Measurements from ENCODE around the gene WDR5B.
"Not testable (repeated sequence)": the region's sequence is repeated elsewhere in the genome, so short reads cannot be mapped to it uniquely, and the experiment has no call there.

WDR5B gene

GRCh38 chr3:122387709-122388108 is 28.2 kb downstream of the WDR5B start:
- no peak overlapping the region for H3K27ac ChIP-seq
- TF ChIP-seq ZFX (IDR thresholded peaks at IDR 0.05) (no peak), CTCF (conservative IDR thresholded peaks at IDR 0.05) (peak; percentile 26)

GRCh38 chr3:122383771-122384697 is 31.8 kb downstream of the WDR5B start, which contains the start of gene FAM162A:
Gene FAM162A (plus strand): TSS chr3:122384182. CDS start chr3:122384266, 84 bp downstream.
- TF ChIP-seq ZFX (IDR thresholded peaks at IDR 0.05) (no peak), CTCF (conservative IDR thresholded peaks at IDR 0.05) (peak; percentile 93)
- peak within 1 kb of the TSS; percentile 81 for H3K27ac ChIP-seq

- peak; percentile 71 for TF ChIP-seq ZFX (IDR thresholded peaks at IDR 0.05)
- no peak for TF ChIP-seq CTCF (conservative IDR thresholded peaks at IDR 0.05)
Measured at GRCh38 chr3:122382888-122383666, 32.8 kb downstream of the WDR5B start, which contains the start of gene MIX23. Gene MIX23 (minus strand): TSS chr3:122383231. CDS start chr3:122383224, 7 bp downstream.

GRCh38 chr3:122377975-122378374 is 37.9 kb downstream of the WDR5B start:
- no peak for TF ChIP-seq ZFX (IDR thresholded peaks at IDR 0.05)
- no peak for TF ChIP-seq CTCF (conservative IDR thresholded peaks at IDR 0.05)
- no peak overlapping the region for H3K27ac ChIP-seq

More at GRCh38 chr3:122382888-122383666, 32.8 kb downstream of the WDR5B start, which contains the start of gene MIX23:
- peak within 1 kb of the TSS; percentile 81 for H3K27ac ChIP-seq

GRCh38 chr3:122374034-122374433 is 41.8 kb downstream of the WDR5B start:
- no peak overlapping the region for H3K27ac ChIP-seq

GRCh38 chr3:122366379-122366749 is 49.5 kb downstream of the WDR5B start:
- TF ChIP-seq ZFX (IDR thresholded peaks at IDR 0.05) (no peak), CTCF (conservative IDR thresholded peaks at IDR 0.05) (no peak)
- H3K27ac ChIP-seq: no peak overlapping the region

More at GRCh38 chr3:122374034-122374433, 41.8 kb downstream of the WDR5B start:
- TF ChIP-seq CTCF (conservative IDR thresholded peaks at IDR 0.05): no peak; the same call in 1 of the 2 replicates
- no peak for TF ChIP-seq ZFX (IDR thresholded peaks at IDR 0.05)

- not testable (repeated sequence) for H3K27ac ChIP-seq
Measured at GRCh38 chr3:122365582-122366378, 50.1 kb downstream of the WDR5B start.

Data from C4-2B (cell line).